ENCODE results near the gene KLHDC8A.

The KLHDC8A gene

DNA sequence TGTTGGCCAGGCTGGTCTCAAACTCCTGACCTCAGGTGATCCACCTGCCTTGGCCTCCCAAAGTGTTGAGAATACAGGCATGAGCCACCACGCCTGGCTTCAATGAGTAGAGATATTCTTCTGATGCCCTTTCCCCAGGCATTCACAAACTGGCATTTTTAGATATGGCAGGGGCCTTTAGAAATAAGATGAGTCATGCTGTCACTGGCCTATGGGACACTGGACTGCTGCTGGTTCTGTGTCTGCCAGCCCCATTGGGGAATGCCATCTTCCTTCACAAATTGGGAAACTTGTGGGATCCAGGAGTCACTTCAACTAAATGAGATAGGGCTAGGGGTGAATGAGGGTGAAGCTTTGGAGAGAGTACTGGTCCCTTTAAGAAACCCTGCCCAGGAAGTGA is 16.0 kb downstream of the KLHDC8A start:
- Histone ChIP-seq H3K4me3 (replicated peaks; ENCODE audit: low read depth, low read length) (no peak overlapping the region), H3K27me3 (replicated peaks; ENCODE audit: control insufficient read depth, insufficient read depth, low read length) (peaks cover 2% of the 10 kb centered on the region), H3K36me3 (ENCODE audit: control insufficient read depth, insufficient read depth, low read length) (no peaks in the 10 kb centered on the region)
- TF ChIP-seq, protein P1, sequence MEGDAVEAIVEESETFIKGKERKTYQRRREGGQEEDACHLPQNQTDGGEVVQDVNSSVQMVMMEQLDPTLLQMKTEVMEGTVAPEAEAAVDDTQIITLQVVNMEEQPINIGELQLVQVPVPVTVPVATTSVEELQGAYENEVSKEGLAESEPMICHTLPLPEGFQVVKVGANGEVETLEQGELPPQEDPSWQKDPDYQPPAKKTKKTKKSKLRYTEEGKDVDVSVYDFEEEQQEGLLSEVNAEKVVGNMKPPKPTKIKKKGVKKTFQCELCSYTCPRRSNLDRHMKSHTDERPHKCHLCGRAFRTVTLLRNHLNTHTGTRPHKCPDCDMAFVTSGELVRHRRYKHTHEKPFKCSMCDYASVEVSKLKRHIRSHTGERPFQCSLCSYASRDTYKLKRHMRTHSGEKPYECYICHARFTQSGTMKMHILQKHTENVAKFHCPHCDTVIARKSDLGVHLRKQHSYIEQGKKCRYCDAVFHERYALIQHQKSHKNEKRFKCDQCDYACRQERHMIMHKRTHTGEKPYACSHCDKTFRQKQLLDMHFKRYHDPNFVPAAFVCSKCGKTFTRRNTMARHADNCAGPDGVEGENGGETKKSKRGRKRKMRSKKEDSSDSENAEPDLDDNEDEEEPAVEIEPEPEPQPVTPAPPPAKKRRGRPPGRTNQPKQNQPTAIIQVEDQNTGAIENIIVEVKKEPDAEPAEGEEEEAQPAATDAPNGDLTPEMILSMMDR (IDR thresholded peaks at IDR 0.05; ENCODE audit: insufficient read depth, low read length, poor library complexity, severe bottlenecking), result no peak
- no peak for DNase-seq (ENCODE audit: extremely low read depth, insufficient read length)

DNA sequence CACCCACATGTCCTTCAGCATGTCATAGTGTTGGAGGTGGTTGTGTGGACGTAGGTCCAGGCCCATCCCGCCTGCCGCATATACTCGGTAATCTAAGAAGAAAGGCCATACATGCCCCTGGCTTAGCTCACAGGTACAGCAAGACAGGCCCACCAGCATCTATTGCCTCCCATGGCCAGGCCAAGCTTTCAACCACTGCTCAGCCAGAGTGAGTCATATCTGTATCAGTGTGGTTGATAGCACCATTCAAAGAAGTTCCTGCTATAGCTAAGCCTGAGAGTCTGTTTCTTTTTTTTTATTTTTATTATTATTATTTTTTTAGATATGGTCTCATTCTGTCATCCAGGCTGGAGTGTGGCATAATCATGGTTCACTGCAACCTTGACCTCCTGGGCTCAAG is 17.0 kb downstream of the KLHDC8A start:
- Histone ChIP-seq H3K4me3 (replicated peaks; ENCODE audit: low read depth, low read length) (no peak overlapping the region), H3K27me3 (replicated peaks; ENCODE audit: control insufficient read depth, insufficient read depth, low read length) (peaks cover 2% of the 10 kb centered on the region), H3K36me3 (ENCODE audit: control insufficient read depth, insufficient read depth, low read length) (no peaks in the 10 kb centered on the region)
- DNase-seq (ENCODE audit: extremely low read depth, insufficient read length), result peak; percentile 59
- TF ChIP-seq, protein P1 (IDR thresholded peaks at IDR 0.05; ENCODE audit: insufficient read depth, low read length, poor library complexity, severe bottlenecking), result no peak

DNA sequence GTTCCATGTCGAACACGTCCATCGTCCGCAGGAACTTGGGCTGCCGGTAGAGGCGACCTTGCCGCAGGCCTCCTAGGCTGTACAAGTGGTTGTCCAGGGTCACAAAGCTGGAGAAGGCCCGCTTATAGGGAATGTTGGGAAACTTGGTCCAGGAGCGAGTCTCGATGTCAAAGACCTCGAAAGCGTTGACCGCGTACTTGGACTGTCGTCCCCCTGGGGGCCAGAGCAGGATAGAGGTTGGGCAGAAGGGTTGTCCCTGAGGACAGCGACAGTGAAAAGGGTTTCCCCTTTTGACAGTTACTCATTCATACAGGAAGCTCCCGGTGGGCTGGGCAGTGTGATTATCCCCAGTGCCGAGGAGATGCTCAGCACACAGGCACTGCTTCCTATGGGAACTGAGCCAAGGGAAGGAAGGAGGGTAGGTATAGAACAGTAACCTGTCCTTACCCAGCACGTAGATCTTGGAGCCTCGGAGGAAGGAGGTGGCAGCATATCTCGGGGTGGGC is 17.5 kb downstream of the KLHDC8A start:
- Histone ChIP-seq H3K4me3 (replicated peaks; ENCODE audit: low read depth, low read length) (no peak overlapping the region), H3K36me3 (ENCODE audit: control insufficient read depth, insufficient read depth, low read length) (no peaks in the 10 kb centered on the region), H3K27me3 (replicated peaks; ENCODE audit: control insufficient read depth, insufficient read depth, low read length) (peaks cover 2% of the 10 kb centered on the region)
- DNase-seq (ENCODE audit: extremely low read depth, insufficient read length), result no peak
- TF ChIP-seq, protein P1 (IDR thresholded peaks at IDR 0.05; ENCODE audit: insufficient read depth, low read length, poor library complexity, severe bottlenecking), result no peak

DNA sequence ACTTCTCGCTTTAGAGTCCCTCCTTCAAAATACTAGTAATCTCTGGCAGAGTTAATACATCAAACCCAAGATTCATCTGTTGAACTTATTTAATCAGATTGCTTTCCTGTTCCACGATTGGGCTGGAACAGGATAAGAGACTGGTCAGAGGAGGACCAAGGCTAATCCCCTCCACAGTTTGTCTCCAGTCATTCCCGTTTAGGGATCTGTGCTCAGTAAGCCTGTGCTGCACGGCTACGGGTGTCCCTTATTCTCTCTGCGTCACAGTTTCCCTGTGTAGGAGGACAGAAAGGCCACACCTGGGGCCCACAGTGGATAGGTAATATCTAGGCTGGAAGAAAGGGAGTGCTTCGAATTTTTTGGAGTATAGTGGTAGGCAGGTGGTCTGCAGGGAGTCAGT is 18.7 kb downstream of the KLHDC8A start:
- Histone ChIP-seq H3K4me3 (replicated peaks; ENCODE audit: low read depth, low read length) (no peak overlapping the region), H3K27me3 (replicated peaks; ENCODE audit: control insufficient read depth, insufficient read depth, low read length) (peaks cover 2% of the 10 kb centered on the region), H3K36me3 (ENCODE audit: control insufficient read depth, insufficient read depth, low read length) (no peaks in the 10 kb centered on the region)
- DNase-seq (ENCODE audit: extremely low read depth, insufficient read length), result no peak
- TF ChIP-seq, protein P1 (IDR thresholded peaks at IDR 0.05; ENCODE audit: insufficient read depth, low read length, poor library complexity, severe bottlenecking), result no peak

DNA sequence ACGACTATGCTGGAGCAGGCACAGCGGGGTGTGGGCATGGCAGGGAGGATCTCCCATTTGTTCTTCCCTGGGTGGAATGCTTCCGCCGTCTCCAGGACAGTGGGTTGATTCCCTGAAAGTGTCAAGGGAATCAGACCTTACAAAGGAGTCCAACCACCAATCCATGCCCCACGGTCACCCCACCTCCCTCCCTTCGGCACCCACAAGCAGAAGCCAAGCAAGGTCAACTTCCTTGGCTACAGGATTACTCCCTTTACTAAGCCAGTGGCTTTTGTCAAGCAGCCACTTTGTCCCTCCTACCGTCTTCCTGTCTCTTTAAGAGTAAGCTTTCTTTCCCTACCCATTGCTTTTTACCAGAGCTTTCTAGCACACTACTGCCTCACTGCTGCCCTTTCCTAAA is 19.2 kb downstream of the KLHDC8A start:
- Histone ChIP-seq H3K4me3 (replicated peaks; ENCODE audit: low read depth, low read length) (no peak overlapping the region), H3K36me3 (ENCODE audit: control insufficient read depth, insufficient read depth, low read length) (no peaks in the 10 kb centered on the region), H3K27me3 (replicated peaks; ENCODE audit: control insufficient read depth, insufficient read depth, low read length) (peaks cover 2% of the 10 kb centered on the region)
- TF ChIP-seq, protein P1 (IDR thresholded peaks at IDR 0.05; ENCODE audit: insufficient read depth, low read length, poor library complexity, severe bottlenecking), result no peak
- DNase-seq (ENCODE audit: extremely low read depth, insufficient read length), result no peak

DNA sequence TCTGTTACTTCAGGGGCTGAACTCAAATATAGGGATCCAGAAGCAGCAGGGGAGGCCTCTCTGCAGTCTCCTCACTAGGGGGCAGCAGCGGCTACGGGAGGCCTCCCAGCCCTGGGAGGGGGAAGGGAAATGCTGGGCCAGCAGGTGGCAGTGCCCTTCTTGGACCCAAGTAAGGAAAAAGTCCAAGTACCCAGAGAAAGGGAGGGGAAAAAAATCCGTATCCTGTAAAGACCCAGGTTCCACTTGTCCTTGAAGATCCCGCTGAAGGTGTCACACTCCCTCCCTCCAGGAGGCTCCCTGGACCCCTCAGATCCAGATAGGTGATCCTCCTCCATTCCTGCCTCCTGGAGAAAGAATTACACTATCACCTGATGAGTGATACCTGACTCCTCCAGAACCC is 21.0 kb downstream of the KLHDC8A start:
- Histone ChIP-seq H3K36me3 (ENCODE audit: control insufficient read depth, insufficient read depth, low read length) (no peaks in the 10 kb centered on the region), H3K27me3 (replicated peaks; ENCODE audit: control insufficient read depth, insufficient read depth, low read length) (peaks cover 2% of the 10 kb centered on the region; the same call in 1 of the 2 replicates), H3K4me3 (replicated peaks; ENCODE audit: low read depth, low read length) (no peak overlapping the region)
- TF ChIP-seq, protein P1 (IDR thresholded peaks at IDR 0.05; ENCODE audit: insufficient read depth, low read length, poor library complexity, severe bottlenecking), result peak; percentile 99
- DNase-seq (ENCODE audit: extremely low read depth, insufficient read length), result peak; percentile 64
